Upper lobe of left lung (tissue), 4 donors: ENCODE results near the gene DCAF6.

Experiments used
- POLR2AphosphoS5 ChIP-seq, 2 donors: sonication (generic); formaldehyde crosslinking; IDR thresholded peaks; one replicate each; pipeline ENCODE4 v1.5.1; 2017; ENCODE audit warnings: antibody characterized with exemption in 2 of 2
- TF ChIP-seq, protein P1 (sequence below), 6 experiments: fragments of 450-650 bp in 4 of 6; fragments of 200-600 bp in 2 of 6; sonication (generic) in 2 of 6; IDR thresholded peaks; one replicate each; pipeline ENCODE4 v1.5.1; 2016 to 2019; ENCODE audit warnings: antibody characterized with exemption in 6 of 6

DNA sequence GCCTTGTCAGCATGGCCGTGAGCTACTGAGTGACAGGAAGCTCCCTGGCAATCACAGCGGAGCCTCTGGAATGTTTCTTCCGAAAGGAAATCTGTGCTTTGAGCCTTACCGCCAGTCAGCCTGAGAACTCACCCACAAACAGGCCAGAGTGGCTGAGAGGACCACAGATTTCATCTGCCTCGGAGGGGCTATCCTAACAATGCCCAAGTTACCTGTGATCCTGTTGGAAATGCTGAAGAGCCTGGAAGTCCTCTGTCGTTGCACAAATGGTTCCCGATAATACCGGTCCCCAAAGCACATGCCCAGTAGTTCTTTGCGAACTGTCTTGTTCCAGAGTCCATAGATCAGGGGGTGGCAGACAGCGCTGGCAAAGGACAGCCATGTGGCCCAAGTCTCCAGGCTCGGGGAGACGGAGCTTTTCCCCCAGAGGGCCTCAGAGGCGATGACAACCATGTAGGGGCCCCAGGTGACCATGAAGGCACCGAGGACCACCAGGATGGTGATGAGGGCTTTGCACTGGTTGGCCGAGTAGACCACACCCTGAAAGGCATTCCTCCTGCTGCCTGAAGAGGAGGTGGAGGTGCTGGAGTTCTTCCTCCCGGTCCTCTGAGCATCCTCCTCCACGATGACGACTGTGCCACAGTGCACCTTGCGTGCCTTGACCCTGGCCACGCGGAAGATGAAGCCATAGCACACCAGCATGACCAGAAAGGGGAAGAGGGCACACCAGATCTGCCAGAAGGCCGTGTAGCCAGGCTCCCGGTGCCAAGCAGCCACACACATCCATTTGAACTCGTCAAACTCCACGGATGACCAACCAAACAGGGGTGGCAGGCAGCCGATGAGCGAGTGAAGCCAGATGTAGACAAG lies 160.0 kb downstream of the DCAF6 start:
- TF ChIP-seq, protein P1, sequence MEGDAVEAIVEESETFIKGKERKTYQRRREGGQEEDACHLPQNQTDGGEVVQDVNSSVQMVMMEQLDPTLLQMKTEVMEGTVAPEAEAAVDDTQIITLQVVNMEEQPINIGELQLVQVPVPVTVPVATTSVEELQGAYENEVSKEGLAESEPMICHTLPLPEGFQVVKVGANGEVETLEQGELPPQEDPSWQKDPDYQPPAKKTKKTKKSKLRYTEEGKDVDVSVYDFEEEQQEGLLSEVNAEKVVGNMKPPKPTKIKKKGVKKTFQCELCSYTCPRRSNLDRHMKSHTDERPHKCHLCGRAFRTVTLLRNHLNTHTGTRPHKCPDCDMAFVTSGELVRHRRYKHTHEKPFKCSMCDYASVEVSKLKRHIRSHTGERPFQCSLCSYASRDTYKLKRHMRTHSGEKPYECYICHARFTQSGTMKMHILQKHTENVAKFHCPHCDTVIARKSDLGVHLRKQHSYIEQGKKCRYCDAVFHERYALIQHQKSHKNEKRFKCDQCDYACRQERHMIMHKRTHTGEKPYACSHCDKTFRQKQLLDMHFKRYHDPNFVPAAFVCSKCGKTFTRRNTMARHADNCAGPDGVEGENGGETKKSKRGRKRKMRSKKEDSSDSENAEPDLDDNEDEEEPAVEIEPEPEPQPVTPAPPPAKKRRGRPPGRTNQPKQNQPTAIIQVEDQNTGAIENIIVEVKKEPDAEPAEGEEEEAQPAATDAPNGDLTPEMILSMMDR (IDR thresholded peaks at IDR 0.05) = no peak
- no peak for TF ChIP-seq POLR2AphosphoS5 (IDR thresholded peaks at IDR 0.05)
